ENCODE results near the gene CASZ1.

DNA sequence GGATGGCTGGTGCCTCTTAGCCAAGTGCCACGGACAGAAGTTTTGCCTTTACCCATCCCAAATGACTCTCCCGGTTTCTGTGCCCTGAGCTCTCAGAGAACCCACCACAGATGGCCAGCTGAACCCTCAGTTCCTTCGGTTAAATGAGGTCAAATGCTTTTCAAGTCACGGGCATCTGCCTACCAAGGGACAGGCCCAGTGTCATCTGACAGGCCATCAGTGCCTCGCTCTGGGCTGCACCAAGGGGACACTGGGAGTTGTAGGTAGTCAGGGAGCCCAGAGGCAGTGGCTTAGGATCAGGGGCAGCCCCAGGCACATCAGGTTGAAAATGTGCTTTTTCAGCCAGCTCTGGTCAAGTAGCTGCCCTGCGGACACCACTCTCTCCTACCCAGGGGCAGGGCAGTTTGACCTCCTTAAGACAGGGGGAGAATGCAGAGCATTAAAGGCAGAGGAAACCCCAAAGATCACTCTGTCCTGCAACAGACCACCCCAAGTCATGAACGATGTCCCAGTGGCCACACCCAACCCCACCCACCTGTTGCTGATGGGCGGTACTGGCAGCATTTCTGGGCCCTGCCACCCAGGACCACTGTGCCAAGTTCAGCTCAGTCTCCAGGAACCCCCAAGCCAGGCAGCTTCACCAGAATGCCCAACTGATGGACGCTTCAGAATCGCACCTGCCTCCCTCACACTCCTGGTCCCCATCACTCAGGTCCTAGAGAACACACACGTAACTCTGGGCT lies 60.7 kb downstream of the CASZ1 start:
- no peak for TF ChIP-seq NR2C2 (CRISPR knock-in tag; IDR thresholded peaks at IDR 0.05)
- TF ChIP-seq, protein P1, sequence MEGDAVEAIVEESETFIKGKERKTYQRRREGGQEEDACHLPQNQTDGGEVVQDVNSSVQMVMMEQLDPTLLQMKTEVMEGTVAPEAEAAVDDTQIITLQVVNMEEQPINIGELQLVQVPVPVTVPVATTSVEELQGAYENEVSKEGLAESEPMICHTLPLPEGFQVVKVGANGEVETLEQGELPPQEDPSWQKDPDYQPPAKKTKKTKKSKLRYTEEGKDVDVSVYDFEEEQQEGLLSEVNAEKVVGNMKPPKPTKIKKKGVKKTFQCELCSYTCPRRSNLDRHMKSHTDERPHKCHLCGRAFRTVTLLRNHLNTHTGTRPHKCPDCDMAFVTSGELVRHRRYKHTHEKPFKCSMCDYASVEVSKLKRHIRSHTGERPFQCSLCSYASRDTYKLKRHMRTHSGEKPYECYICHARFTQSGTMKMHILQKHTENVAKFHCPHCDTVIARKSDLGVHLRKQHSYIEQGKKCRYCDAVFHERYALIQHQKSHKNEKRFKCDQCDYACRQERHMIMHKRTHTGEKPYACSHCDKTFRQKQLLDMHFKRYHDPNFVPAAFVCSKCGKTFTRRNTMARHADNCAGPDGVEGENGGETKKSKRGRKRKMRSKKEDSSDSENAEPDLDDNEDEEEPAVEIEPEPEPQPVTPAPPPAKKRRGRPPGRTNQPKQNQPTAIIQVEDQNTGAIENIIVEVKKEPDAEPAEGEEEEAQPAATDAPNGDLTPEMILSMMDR (IDR thresholded peaks at IDR 0.05), result no peak
- TF ChIP-seq, protein P2, sequence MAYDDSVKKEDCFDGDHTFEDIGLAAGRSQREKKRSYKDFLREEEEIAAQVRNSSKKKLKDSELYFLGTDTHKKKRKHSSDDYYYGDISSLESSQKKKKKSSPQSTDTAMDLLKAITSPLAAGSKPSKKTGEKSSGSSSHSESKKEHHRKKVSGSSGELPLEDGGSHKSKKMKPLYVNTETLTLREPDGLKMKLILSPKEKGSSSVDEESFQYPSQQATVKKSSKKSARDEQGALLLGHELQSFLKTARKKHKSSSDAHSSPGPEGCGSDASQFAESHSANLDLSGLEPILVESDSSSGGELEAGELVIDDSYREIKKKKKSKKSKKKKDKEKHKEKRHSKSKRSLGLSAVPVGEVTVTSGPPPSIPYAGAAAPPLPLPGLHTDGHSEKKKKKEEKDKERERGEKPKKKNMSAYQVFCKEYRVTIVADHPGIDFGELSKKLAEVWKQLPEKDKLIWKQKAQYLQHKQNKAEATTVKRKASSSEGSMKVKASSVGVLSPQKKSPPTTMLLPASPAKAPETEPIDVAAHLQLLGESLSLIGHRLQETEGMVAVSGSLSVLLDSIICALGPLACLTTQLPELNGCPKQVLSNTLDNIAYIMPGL (CRISPR knock-in tag; IDR thresholded peaks at IDR 0.05), result no peak
- TF ChIP-seq RELA (CRISPR knock-in tag; IDR thresholded peaks at IDR 0.05; ENCODE audit: borderline replicate concordance), result no peak
- TF ChIP-seq, protein P3, sequence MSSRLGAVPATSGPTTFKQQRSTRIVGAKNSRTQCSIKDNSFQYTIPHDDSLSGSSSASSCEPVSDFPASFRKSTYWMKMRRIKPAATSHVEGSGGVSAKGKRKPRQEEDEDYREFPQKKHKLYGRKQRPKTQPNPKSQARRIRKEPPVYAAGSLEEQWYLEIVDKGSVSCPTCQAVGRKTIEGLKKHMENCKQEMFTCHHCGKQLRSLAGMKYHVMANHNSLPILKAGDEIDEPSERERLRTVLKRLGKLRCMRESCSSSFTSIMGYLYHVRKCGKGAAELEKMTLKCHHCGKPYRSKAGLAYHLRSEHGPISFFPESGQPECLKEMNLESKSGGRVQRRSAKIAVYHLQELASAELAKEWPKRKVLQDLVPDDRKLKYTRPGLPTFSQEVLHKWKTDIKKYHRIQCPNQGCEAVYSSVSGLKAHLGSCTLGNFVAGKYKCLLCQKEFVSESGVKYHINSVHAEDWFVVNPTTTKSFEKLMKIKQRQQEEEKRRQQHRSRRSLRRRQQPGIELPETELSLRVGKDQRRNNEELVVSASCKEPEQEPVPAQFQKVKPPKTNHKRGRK (CRISPR knock-in tag; IDR thresholded peaks at IDR 0.05; ENCODE audit: borderline replicate concordance), result no peak
- no peak for TF ChIP-seq TCF7 (CRISPR knock-in tag; IDR thresholded peaks at IDR 0.05; ENCODE audit: low read depth)
- no peak for TF ChIP-seq JUN (CRISPR knock-in tag; IDR thresholded peaks at IDR 0.05)
- TF ChIP-seq NR1H2 (CRISPR knock-in tag; IDR thresholded peaks at IDR 0.05), result no peak
- TF ChIP-seq, protein P4, sequence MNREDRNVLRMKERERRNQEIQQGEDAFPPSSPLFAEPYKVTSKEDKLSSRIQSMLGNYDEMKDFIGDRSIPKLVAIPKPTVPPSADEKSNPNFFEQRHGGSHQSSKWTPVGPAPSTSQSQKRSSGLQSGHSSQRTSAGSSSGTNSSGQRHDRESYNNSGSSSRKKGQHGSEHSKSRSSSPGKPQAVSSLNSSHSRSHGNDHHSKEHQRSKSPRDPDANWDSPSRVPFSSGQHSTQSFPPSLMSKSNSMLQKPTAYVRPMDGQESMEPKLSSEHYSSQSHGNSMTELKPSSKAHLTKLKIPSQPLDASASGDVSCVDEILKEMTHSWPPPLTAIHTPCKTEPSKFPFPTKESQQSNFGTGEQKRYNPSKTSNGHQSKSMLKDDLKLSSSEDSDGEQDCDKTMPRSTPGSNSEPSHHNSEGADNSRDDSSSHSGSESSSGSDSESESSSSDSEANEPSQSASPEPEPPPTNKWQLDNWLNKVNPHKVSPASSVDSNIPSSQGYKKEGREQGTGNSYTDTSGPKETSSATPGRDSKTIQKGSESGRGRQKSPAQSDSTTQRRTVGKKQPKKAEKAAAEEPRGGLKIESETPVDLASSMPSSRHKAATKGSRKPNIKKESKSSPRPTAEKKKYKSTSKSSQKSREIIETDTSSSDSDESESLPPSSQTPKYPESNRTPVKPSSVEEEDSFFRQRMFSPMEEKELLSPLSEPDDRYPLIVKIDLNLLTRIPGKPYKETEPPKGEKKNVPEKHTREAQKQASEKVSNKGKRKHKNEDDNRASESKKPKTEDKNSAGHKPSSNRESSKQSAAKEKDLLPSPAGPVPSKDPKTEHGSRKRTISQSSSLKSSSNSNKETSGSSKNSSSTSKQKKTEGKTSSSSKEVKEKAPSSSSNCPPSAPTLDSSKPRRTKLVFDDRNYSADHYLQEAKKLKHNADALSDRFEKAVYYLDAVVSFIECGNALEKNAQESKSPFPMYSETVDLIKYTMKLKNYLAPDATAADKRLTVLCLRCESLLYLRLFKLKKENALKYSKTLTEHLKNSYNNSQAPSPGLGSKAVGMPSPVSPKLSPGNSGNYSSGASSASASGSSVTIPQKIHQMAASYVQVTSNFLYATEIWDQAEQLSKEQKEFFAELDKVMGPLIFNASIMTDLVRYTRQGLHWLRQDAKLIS (CRISPR knock-in tag; IDR thresholded peaks at IDR 0.05; ENCODE audit: borderline replicate concordance), result no peak
- TF ChIP-seq, protein P5, sequence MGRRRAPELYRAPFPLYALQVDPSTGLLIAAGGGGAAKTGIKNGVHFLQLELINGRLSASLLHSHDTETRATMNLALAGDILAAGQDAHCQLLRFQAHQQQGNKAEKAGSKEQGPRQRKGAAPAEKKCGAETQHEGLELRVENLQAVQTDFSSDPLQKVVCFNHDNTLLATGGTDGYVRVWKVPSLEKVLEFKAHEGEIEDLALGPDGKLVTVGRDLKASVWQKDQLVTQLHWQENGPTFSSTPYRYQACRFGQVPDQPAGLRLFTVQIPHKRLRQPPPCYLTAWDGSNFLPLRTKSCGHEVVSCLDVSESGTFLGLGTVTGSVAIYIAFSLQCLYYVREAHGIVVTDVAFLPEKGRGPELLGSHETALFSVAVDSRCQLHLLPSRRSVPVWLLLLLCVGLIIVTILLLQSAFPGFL (CRISPR knock-in tag; IDR thresholded peaks at IDR 0.05; ENCODE audit: borderline replicate concordance), result no peak
- TF ChIP-seq ESRRA (CRISPR knock-in tag; IDR thresholded peaks at IDR 0.05; ENCODE audit: borderline replicate concordance), result no peak
- no peak for TF ChIP-seq CREM (CRISPR knock-in tag; IDR thresholded peaks at IDR 0.05)
- TF ChIP-seq, protein P6, sequence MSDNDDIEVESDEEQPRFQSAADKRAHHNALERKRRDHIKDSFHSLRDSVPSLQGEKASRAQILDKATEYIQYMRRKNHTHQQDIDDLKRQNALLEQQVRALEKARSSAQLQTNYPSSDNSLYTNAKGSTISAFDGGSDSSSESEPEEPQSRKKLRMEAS (CRISPR knock-in tag; IDR thresholded peaks at IDR 0.05), result no peak

Measured in WTC11 (cell line).